Panc1 (cell line): ENCODE measurements around the gene PALD1. TPM values are rescaled to one million over a fixed set of nuclear protein-coding genes. Genes with fewer than 3 reads are reported as not detected.

Experiments
- ATAC-seq: fragments of 200-7000 bp; cut with Tn5 transposase; 2 replicates; pipeline ENCODE4 v1.9.1; 2020; ENCODE audit warnings: mild to moderate bottlenecking, moderate library complexity
- BruUV-seq: library from RNA; stranded (reverse); fragments of 400-500 nt; replicated peaks from 2 replicates; lab custom pipeline; 2021; lab: Mats Ljungman, UMichigan
- CTCF ChIA-PET: fragments of 300-600 bp; sonication (Branson Sonifier 250); formaldehyde crosslinking; loops from one replicate; lab custom pipeline; 2022; ENCODE audit warnings: antibody characterized with exemption; lab: Charles Lee
- POLR2A ChIA-PET: fragments of 300-600 bp; sonication (Branson Sonifier 250); formaldehyde crosslinking; loops from one replicate; lab custom pipeline; 2022; ENCODE audit warnings: antibody characterized with exemption; lab: Charles Lee
- DNase-seq: peaks from one replicate; pipeline ENCODE4 v3.0.0-alpha.2; 2010; ENCODE audit warnings: low read depth, low spot score
- H3K27ac ChIP-seq: 2 replicates; pipeline ENCODE4 v1.5.1; 2011; ENCODE audit warnings: mild to moderate bottlenecking, low read length, inconsistent platforms
- H3K27me3 ChIP-seq: fragments of 200-500 bp; sonication (Bioruptor generic); 2 replicates; pipeline ENCODE4 v1.6.0; 2014; ENCODE audit warnings: low read length, inconsistent platforms; ENCODE audit not compliant: control insufficient read depth, insufficient read depth
- H3K36me3 ChIP-seq: fragments of 200-500 bp; sonication (Bioruptor generic); 2 replicates; pipeline ENCODE4 v1.5.1; 2014; ENCODE audit warnings: inconsistent platforms, mild to moderate bottlenecking, low read length, moderate library complexity; ENCODE audit not compliant: control insufficient read depth, insufficient read depth
- H3K4me1 ChIP-seq: 2 replicates; pipeline ENCODE4 v1.5.1; 2011; ENCODE audit warnings: inconsistent platforms, mild to moderate bottlenecking, low read length, moderate library complexity; ENCODE audit not compliant: control insufficient read depth, insufficient read depth
- H3K4me3 ChIP-seq, 2 experiments: 2 replicates each; pipeline ENCODE4 v1.5.1; 2011 to 2012; ENCODE audit warnings: low read depth in 2 of 2, low read length in 2 of 2, mild to moderate bottlenecking in 2 of 2, inconsistent platforms in 1 of 2, moderate library complexity in 1 of 2
- H3K9me3 ChIP-seq: fragments of 200-500 bp; sonication (Bioruptor generic); 2 replicates; pipeline ENCODE4 v1.5.1; 2014; ENCODE audit warnings: low read depth, mild to moderate bottlenecking, inconsistent platforms, low read length, moderate library complexity; ENCODE audit not compliant: control insufficient read depth, insufficient read depth
- POLR2AphosphoS5 ChIP-seq: IDR thresholded peaks from 2 replicates; pipeline ENCODE4 v1.6.1; 2012; ENCODE audit warnings: mild to moderate bottlenecking, low read depth, low read length, moderate library complexity
- SIN3A ChIP-seq: IDR thresholded peaks from 2 replicates; pipeline ENCODE4 v1.6.1; 2012; ENCODE audit warnings: low read depth, mild to moderate bottlenecking, low read length, moderate library complexity, borderline replicate concordance; ENCODE audit not compliant: insufficient read depth
- TCF7L2 ChIP-seq: IDR thresholded peaks from 2 replicates; pipeline ENCODE4 v1.6.1; 2011; ENCODE audit warnings: mild to moderate bottlenecking, low read depth, low read length, inconsistent platforms
- in situ Hi-C: cut with HindIII; loops from 2 replicates; pipeline ENCODE4 v1.10.0; 2016; ENCODE audit warnings: low sequenced_read_pairs, low pct_unique_long_range_greater_than_20kb
- intact Hi-C: fragments of 100-400 bp; cut with micrococcal nuclease; formaldehyde crosslinking; loops from one replicate; pipeline ENCODE4 v1.10.0; 2022; ENCODE audit not compliant: unreplicated experiment
- total RNA-seq: library from RNA; stranded (reverse); gene quantifications from one replicate; pipeline ENCODE4 v1.2.1, GENCODE V29; 2021; ENCODE audit not compliant: unreplicated experiment
- TF ChIP-seq, protein P1 (sequence below), 2 experiments: IDR thresholded peaks; 2 replicates each; pipeline ENCODE4 v1.6.1; 2011 to 2012; ENCODE audit warnings: low read depth in 2 of 2, control low read depth in 1 of 2, low read length in 1 of 2, mild to moderate bottlenecking in 1 of 2, moderate library complexity in 1 of 2; ENCODE audit not compliant: insufficient read depth in 1 of 2
- TF ChIP-seq, protein P2 (sequence below): fragments of 450-650 bp; IDR thresholded peaks from 2 replicates; pipeline ENCODE4 v1.5.1; 2017; ENCODE audit warnings: mild to moderate bottlenecking

PALD1 gene
- total RNA-seq, 1 experiment from 2014 or later, result 3.0 TPM

DNA sequence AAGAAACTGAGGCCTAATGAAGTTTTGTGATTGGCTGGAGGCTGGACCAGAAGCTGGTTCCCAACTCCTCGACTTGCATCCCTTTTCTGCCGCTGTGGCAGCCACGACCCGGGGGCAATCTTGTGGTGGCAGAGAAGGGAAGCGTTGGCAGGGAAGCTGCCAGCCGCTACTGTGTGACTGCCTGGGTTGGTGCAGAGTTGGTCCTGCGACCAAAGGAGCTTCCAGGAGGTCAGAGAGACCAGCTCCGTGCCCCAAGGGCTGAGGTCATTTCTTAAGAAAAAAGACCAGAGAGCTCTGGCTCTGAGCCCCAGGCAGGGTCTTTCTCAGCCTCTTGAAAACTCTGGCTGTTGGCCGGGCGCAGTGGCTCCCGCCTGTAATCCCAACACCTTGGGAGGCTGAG lies 76.8 kb downstream of the PALD1 start:
- in situ Hi-C loops (no loop called here), intact Hi-C loops (no loop called here)
- ATAC-seq (no peak), DNase-seq (no peak)
- TF ChIP-seq, protein P1, sequence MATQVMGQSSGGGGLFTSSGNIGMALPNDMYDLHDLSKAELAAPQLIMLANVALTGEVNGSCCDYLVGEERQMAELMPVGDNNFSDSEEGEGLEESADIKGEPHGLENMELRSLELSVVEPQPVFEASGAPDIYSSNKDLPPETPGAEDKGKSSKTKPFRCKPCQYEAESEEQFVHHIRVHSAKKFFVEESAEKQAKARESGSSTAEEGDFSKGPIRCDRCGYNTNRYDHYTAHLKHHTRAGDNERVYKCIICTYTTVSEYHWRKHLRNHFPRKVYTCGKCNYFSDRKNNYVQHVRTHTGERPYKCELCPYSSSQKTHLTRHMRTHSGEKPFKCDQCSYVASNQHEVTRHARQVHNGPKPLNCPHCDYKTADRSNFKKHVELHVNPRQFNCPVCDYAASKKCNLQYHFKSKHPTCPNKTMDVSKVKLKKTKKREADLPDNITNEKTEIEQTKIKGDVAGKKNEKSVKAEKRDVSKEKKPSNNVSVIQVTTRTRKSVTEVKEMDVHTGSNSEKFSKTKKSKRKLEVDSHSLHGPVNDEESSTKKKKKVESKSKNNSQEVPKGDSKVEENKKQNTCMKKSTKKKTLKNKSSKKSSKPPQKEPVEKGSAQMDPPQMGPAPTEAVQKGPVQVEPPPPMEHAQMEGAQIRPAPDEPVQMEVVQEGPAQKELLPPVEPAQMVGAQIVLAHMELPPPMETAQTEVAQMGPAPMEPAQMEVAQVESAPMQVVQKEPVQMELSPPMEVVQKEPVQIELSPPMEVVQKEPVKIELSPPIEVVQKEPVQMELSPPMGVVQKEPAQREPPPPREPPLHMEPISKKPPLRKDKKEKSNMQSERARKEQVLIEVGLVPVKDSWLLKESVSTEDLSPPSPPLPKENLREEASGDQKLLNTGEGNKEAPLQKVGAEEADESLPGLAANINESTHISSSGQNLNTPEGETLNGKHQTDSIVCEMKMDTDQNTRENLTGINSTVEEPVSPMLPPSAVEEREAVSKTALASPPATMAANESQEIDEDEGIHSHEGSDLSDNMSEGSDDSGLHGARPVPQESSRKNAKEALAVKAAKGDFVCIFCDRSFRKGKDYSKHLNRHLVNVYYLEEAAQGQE (IDR thresholded peaks at IDR 0.05; ENCODE audit: insufficient read depth in 1 of 2, low read depth in 2 of 2, low read length in 1 of 2), result no peak
- TF ChIP-seq SIN3A, result no peak
- TF ChIP-seq, protein P2, sequence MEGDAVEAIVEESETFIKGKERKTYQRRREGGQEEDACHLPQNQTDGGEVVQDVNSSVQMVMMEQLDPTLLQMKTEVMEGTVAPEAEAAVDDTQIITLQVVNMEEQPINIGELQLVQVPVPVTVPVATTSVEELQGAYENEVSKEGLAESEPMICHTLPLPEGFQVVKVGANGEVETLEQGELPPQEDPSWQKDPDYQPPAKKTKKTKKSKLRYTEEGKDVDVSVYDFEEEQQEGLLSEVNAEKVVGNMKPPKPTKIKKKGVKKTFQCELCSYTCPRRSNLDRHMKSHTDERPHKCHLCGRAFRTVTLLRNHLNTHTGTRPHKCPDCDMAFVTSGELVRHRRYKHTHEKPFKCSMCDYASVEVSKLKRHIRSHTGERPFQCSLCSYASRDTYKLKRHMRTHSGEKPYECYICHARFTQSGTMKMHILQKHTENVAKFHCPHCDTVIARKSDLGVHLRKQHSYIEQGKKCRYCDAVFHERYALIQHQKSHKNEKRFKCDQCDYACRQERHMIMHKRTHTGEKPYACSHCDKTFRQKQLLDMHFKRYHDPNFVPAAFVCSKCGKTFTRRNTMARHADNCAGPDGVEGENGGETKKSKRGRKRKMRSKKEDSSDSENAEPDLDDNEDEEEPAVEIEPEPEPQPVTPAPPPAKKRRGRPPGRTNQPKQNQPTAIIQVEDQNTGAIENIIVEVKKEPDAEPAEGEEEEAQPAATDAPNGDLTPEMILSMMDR, result no peak
- TF ChIP-seq POLR2AphosphoS5, result no peak
- CTCF ChIA-PET, result interaction anchor here (0.9 kb wide), 1 partner anchor 36 kb away, joined by 4 read pairs; no protein-coding TSS in a partner anchor
- no peaks in the 10 kb centered on the region for H3K9me3 ChIP-seq
- H3K4me3 ChIP-seq, result no peak overlapping the region
- H3K4me1 ChIP-seq, result peaks cover 5% of the 10 kb centered on the region
- H3K36me3 ChIP-seq, result no peaks in the 10 kb centered on the region
- BruUV-seq, result no TSS peak
- POLR2A ChIA-PET, result no interaction called here
- H3K27ac ChIP-seq, result no peak overlapping the region
- no peaks in the 10 kb centered on the region for H3K27me3 ChIP-seq

DNA sequence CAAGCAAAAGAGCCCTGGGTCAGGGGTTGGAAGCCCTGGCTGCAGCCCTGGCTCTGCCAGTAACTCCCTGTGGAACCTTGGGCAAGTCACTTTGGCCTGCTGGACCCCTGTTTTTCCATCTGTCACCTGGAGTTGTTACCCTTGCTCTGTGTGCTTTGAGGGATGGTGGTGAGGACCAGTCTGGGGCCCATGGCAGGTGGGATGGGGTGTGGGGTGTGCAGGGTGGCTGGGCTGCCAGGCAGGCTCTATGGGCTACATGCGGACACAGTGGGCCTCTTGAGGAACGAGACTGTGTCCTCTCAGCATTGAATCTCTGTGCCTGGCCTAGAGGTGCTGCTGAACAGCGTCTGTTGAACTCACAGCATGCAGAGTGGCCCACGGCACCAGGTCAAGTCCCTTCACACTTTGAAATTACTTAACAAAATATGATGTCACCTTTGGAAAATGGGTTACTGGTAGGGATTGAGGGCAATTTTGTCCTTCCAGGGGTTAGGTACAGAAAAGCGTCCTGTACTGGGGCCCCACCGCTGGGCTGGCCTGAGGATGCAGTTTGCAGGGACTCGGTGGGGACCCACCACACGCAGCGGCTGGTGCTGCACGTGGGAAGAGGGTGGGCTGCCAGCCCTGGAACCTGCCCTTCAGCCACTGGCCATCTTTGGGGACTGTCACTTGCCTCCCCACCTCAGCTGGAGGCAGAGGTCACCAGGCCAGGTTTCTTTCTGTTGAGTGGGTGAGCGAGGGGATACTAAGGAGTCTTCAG lies 78.7 kb downstream of the PALD1 start:
- Histone ChIP-seq H3K36me3 (no peaks in the 10 kb centered on the region), H3K4me1 (peaks cover 5% of the 10 kb centered on the region), H3K4me3 (no peak overlapping the region), H3K9me3 (no peaks in the 10 kb centered on the region), H3K27me3 (no peaks in the 10 kb centered on the region), H3K27ac (no peak overlapping the region)
- in situ Hi-C loops (no loop called here), intact Hi-C loops (no loop called here)
- no TSS peak for BruUV-seq
- POLR2A ChIA-PET, result no interaction called here
- TF ChIP-seq, protein P1 (IDR thresholded peaks at IDR 0.05; ENCODE audit: insufficient read depth in 1 of 2, low read depth in 2 of 2, low read length in 1 of 2), result no peak
- TF ChIP-seq, protein P2, result no peak
- TF ChIP-seq POLR2AphosphoS5, result no peak
- no peak for TF ChIP-seq TCF7L2
- TF ChIP-seq SIN3A, result no peak
- no peak for DNase-seq
- ATAC-seq, result no peak
- CTCF ChIA-PET, result no interaction called here
